H1 (cell line): Measurements from ENCODE around the gene SLC2A13. TPM values are rescaled to one million over a fixed set of nuclear protein-coding genes. Genes with fewer than 3 reads are reported as not detected.

Experiments
- CTCF ChIA-PET: fragments of 300-600 bp; sonication (Branson Sonifier 250); formaldehyde crosslinking; loops from one replicate; lab custom pipeline; 2021; ENCODE audit not compliant: partially characterized antibody; lab: Charles Lee
- POLR2A ChIA-PET: fragments of 300-600 bp; sonication (Branson Sonifier 250); formaldehyde crosslinking; loops from one replicate; lab custom pipeline; 2021; ENCODE audit warnings: inconsistent platforms; ENCODE audit not compliant: partially characterized antibody; lab: Charles Lee
- DNase-seq, 2 experiments: peaks; one replicate each; pipeline versions ENCODE4 v3.0.0 to v3.0.0-alpha.2; 2010 to 2022; ENCODE audit warnings: low spot score in 2 of 2, low read depth in 1 of 2, mixed read lengths in 1 of 2
- FAIRE-seq: peaks from 2 replicates; lab custom pipeline; 2011; peaks lifted over from hg19 to GRCh38; lab: Jason Lieb, UNC
- H2AFZ ChIP-seq: 2 replicates; pipeline ENCODE4 v1.8.1; 2012; ENCODE audit warnings: low read length, inconsistent platforms
- H2AK5ac ChIP-seq: 2 replicates; pipeline ENCODE4 v1.6.1; 2013; ENCODE audit warnings: low read depth, low read length
- H2BK120ac ChIP-seq: replicated peaks from 2 replicates; pipeline ENCODE3; 2013; ENCODE audit warnings: low read depth, low read length, inconsistent platforms
- H2BK12ac ChIP-seq: 2 replicates; pipeline ENCODE4 v1.6.1; 2013; ENCODE audit warnings: low read depth, low read length
- H2BK15ac ChIP-seq: 2 replicates; pipeline ENCODE4 v1.6.1; 2013; ENCODE audit warnings: low read length
- H2BK20ac ChIP-seq: 2 replicates; pipeline ENCODE4 v1.6.1; 2013; ENCODE audit warnings: low read length
- H2BK5ac ChIP-seq: 2 replicates; pipeline ENCODE4 v1.6.1; 2013; ENCODE audit warnings: low read depth, low read length
- H3K14ac ChIP-seq: 2 replicates; pipeline ENCODE4 v1.6.1; 2013; ENCODE audit warnings: inconsistent platforms; ENCODE audit not compliant: insufficient read length
- H3K18ac ChIP-seq: 2 replicates; pipeline ENCODE4 v1.6.1; 2013; ENCODE audit warnings: low read length; ENCODE audit errors: extremely low read depth
- H3K23ac ChIP-seq: 2 replicates; pipeline ENCODE4 v1.6.1; 2013; ENCODE audit warnings: inconsistent platforms; ENCODE audit not compliant: insufficient read length
- H3K23me2 ChIP-seq: 2 replicates; pipeline ENCODE4 v1.6.1; 2013; ENCODE audit warnings: low read depth, low read length
- H3K27ac ChIP-seq: 2 replicates; pipeline ENCODE4 v1.6.1; 2011; ENCODE audit warnings: low read depth, low read length, inconsistent platforms
- H3K27me3 ChIP-seq, 4 experiments: replicated peaks in 1 of 4; 1 replicate in 1 of 4; 2 replicates in 3 of 4; pipeline versions ENCODE4 v1.6.1 to v1.8.1; 2011 to 2013; ENCODE audit warnings: low read length in 3 of 4, mild to moderate bottlenecking in 3 of 4, inconsistent platforms in 2 of 4, mixed read lengths in 2 of 4, moderate library complexity in 1 of 4; ENCODE audit not compliant: control insufficient read depth in 3 of 4, insufficient read depth in 3 of 4; ENCODE audit errors: extremely low read depth in 1 of 4
- H3K36me3 ChIP-seq, 4 experiments: 2 replicates each; pipeline versions ENCODE4 v1.6.1 to v1.8.1; 2011 to 2013; ENCODE audit warnings: mild to moderate bottlenecking in 4 of 4, low read length in 3 of 4, moderate library complexity in 2 of 4, control low read depth in 1 of 4, inconsistent platforms in 1 of 4; ENCODE audit not compliant: insufficient read depth in 4 of 4, control insufficient read depth in 2 of 4
- H3K4ac ChIP-seq: replicated peaks from 2 replicates; pipeline ENCODE3; 2013; ENCODE audit warnings: low read length, low read depth, mixed read lengths, inconsistent platforms; ENCODE audit not compliant: insufficient read length
- H3K4me1 ChIP-seq, 4 experiments: replicated peaks in 1 of 4; 1 replicate in 1 of 4; 2 replicates in 3 of 4; pipeline versions ENCODE4 v1.6.1 to v1.8.1; 2011 to 2013; ENCODE audit warnings: low read length in 3 of 4, inconsistent platforms in 2 of 4, mixed read lengths in 1 of 4; ENCODE audit not compliant: insufficient read depth in 4 of 4, control insufficient read depth in 3 of 4
- H3K4me2 ChIP-seq, 2 experiments: 2 replicates each; pipeline versions ENCODE4 v1.6.1 to v1.8.1; 2011 to 2013; ENCODE audit warnings: low read depth in 2 of 2, low read length in 2 of 2, control low read depth in 1 of 2, inconsistent platforms in 1 of 2, mild to moderate bottlenecking in 1 of 2; ENCODE audit not compliant: insufficient read depth in 1 of 2
- H3K4me3 ChIP-seq, 4 experiments: fragments of 200-600, 300-600 bp in 1 of 4; sonication (generic), shearing (Covaris generic), sonication (Bioruptor Twin) in 1 of 4; 2 replicates each; pipeline versions ENCODE4 v1.5.1 to v1.8.1; 2011 to 2016; ENCODE audit warnings: low read length in 4 of 4, low read depth in 3 of 4, control low read depth in 2 of 4, inconsistent platforms in 2 of 4, mild to moderate bottlenecking in 2 of 4, mixed read lengths in 1 of 4, moderate library complexity in 1 of 4; ENCODE audit not compliant: insufficient read depth in 2 of 4; ENCODE audit errors: extremely low read depth in 1 of 4
- H3K56ac ChIP-seq: replicated peaks from 2 replicates; pipeline ENCODE3; 2013; ENCODE audit warnings: low read depth, mild to moderate bottlenecking, mixed read lengths, low read length, inconsistent platforms; ENCODE audit not compliant: insufficient read length
- H3K79me1 ChIP-seq: 2 replicates; pipeline ENCODE4 v1.6.1; 2013; ENCODE audit warnings: low read depth, low read length, control low read depth
- H3K79me2 ChIP-seq, 2 experiments: 2 replicates each; pipeline versions ENCODE4 v1.6.1 to v1.8.1; 2012 to 2013; ENCODE audit warnings: low read length in 2 of 2, mild to moderate bottlenecking in 2 of 2, inconsistent platforms in 1 of 2; ENCODE audit not compliant: insufficient read depth in 2 of 2, control insufficient read depth in 1 of 2
- H3K9ac ChIP-seq, 4 experiments: replicated peaks in 1 of 4; 1 replicate in 1 of 4; 2 replicates in 3 of 4; pipeline versions ENCODE4 v1.6.1 to v1.8.1; 2011 to 2013; ENCODE audit warnings: low read depth in 3 of 4, low read length in 3 of 4, control low read depth in 2 of 4, mild to moderate bottlenecking in 2 of 4, moderate library complexity in 2 of 4, inconsistent platforms in 1 of 4; ENCODE audit errors: extremely low read depth in 1 of 4
- H3K9me3 ChIP-seq, 2 experiments: 2 replicates each; pipeline versions ENCODE4 v1.6.1 to v1.8.1; 2012 to 2013; ENCODE audit warnings: mild to moderate bottlenecking in 2 of 2, moderate library complexity in 2 of 2, control low read depth in 1 of 2, inconsistent platforms in 1 of 2, low read depth in 1 of 2, low read length in 1 of 2, mixed read lengths in 1 of 2; ENCODE audit not compliant: insufficient read depth in 2 of 2
- H4K20me1 ChIP-seq, 2 experiments: replicated peaks in 1 of 2; 2 replicates each; pipeline versions ENCODE3 to v1.8.1; 2011 to 2013; ENCODE audit warnings: inconsistent platforms in 2 of 2, low read length in 2 of 2, mild to moderate bottlenecking in 1 of 2; ENCODE audit not compliant: insufficient read depth in 2 of 2, control insufficient read depth in 1 of 2
- H4K5ac ChIP-seq: 2 replicates; pipeline ENCODE4 v1.6.1; 2013; ENCODE audit warnings: low read length, low read depth, mixed read lengths, inconsistent platforms; ENCODE audit not compliant: insufficient read length
- H4K8ac ChIP-seq: 2 replicates; pipeline ENCODE4 v1.8.0; 2013; ENCODE audit warnings: mild to moderate bottlenecking, moderate library complexity, low read length, inconsistent platforms; ENCODE audit not compliant: insufficient read depth; ENCODE audit errors: extremely low read depth
- H4K91ac ChIP-seq: replicated peaks from 2 replicates; pipeline ENCODE3; 2013; ENCODE audit warnings: low read length, mixed read lengths, inconsistent platforms; ENCODE audit not compliant: insufficient read length
- BCL11A ChIP-seq, 2 experiments: IDR thresholded peaks; one replicate each; pipeline ENCODE4 v1.6.1; 2011; ENCODE audit warnings: low read depth in 2 of 2, low read length in 2 of 2, mild to moderate bottlenecking in 2 of 2
- CBX8 ChIP-seq: fragments of 300-800, 300-1000 bp; sonication (generic); IDR thresholded peaks from 2 replicates; pipeline ENCODE4 v1.7.1; 2016; ENCODE audit warnings: low read depth, low read length, borderline replicate concordance
- EZH2 ChIP-seq: fragments of 200-600 bp; sonication (generic); IDR thresholded peaks from 2 replicates; pipeline ENCODE4 v1.7.1; 2012; ENCODE audit warnings: low read depth, mild to moderate bottlenecking, moderate library complexity, low read length, inconsistent platforms; ENCODE audit not compliant: severe bottlenecking
- HDAC6 ChIP-seq: IDR thresholded peaks from one replicate; pipeline ENCODE4 v1.7.1; 2012; ENCODE audit warnings: low read depth, mild to moderate bottlenecking, inconsistent platforms, low read length, moderate library complexity
- JUN ChIP-seq: IDR thresholded peaks from 2 replicates; pipeline ENCODE4 v1.6.1; 2011; ENCODE audit warnings: low read depth, mild to moderate bottlenecking, improper control_type of control experiment, low read length
- SP2 ChIP-seq: IDR thresholded peaks from 2 replicates; pipeline ENCODE4 v1.6.1; 2012; ENCODE audit warnings: mild to moderate bottlenecking, low read length, inconsistent platforms
- TEAD4 ChIP-seq: IDR thresholded peaks from 2 replicates; pipeline ENCODE4 v1.6.1; 2012; ENCODE audit warnings: low read depth, low read length, inconsistent platforms, mixed read lengths
- YY1 ChIP-seq: IDR thresholded peaks from 2 replicates; pipeline ENCODE4 v1.6.1; 2011; ENCODE audit warnings: low read depth, mild to moderate bottlenecking, low read length
- WGBS, 2 experiments: shearing (Covaris generic) in 1 of 2; methylation state at CpG; one replicate each; pipeline versions ENCODE4 v1.1.6 to v1.1.7; 2013 to 2015; ENCODE audit warnings: low lambda C conversion rate in 2 of 2, mixed read lengths in 2 of 2, inconsistent platforms in 1 of 2, low coverage in 1 of 2, missing lambda C conversion rate in 1 of 2; ENCODE audit not compliant: insufficient replicate concordance in 2 of 2, insufficient coverage in 1 of 2, insufficient read length in 1 of 2; ENCODE audit errors: extremely low coverage in 1 of 2, missing lambda C conversion rate in 1 of 2; 5-methylcytosine and 5-hydroxymethylcytosine counted together
- polyA plus RNA-seq, 7 experiments: library from polyadenylated mRNA; depleted of rRNA in 3 of 7; stranded (reverse) in 5 of 7; unstranded in 2 of 7; fragments of >200 nt in 5 of 7; fragments of 200-250 nt in 2 of 7; gene quantifications; 1 replicate in 5 of 7; 2 replicates in 1 of 7; 4 replicates in 1 of 7; pipeline versions ENCODE4 v1.2.1 to v1.2.3, GENCODE V29; 2011 to 2013; ENCODE audit warnings: missing spikeins in 2 of 7, mixed read lengths in 2 of 7
- total RNA-seq: library from RNA; stranded (reverse); fragmentation: NEBNext Ultra II Directional; extraction: Animal tissue kit (Norgen Biotek cat#: 25700); gene quantifications from 2 replicates; pipeline ENCODE4 v1.2.1, GENCODE V29; 2021
- TF ChIP-seq, protein P1 (sequence below), 3 experiments: IDR thresholded peaks; 1 replicate in 2 of 3; 2 replicates in 1 of 3; pipeline versions ENCODE4 v1.5.1 to v1.6.1; 2011; ENCODE audit warnings: low read length in 3 of 3, mild to moderate bottlenecking in 3 of 3, inconsistent platforms in 2 of 3, low read depth in 1 of 3, moderate library complexity in 1 of 3; ENCODE audit not compliant: insufficient read depth in 1 of 3; ENCODE audit errors: control extremely low read depth in 1 of 3

Gene SLC2A13
- total and polyA plus RNA-seq, 2 of the 8 experiments (the other 6 are each of a cell fraction or from before 2014, with no cell fraction given): 2.8 to 9.6 TPM

DNA sequence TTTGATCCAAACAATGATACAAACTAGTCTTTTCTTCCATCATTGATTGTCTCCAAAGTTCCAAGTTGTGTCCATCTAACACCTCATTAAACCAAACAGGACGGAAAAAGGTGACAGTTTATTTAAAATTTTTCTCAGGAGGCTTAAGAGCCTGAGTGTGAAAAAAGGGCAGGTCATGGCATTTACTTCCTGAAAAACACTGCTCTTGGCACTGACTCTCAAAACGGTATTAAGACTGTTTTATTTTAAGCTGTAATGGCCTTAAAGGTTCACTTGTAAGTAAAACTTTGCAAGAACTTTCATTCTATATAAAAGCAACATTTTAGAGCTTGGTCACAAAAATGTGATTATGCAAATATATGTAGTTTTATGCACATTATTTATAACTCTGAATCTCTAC, 222.5 kb downstream of the SLC2A13 start:
- Histone ChIP-seq H2BK12ac (no peak overlapping the region), H3K9ac (no peak overlapping the region), H3K23ac (no peak overlapping the region), H4K20me1 (no peaks in the 10 kb centered on the region), H3K18ac (no peak overlapping the region), H3K4me1 (peaks cover 0 to 5% (median 0%) of the 10 kb centered on the region in 4 experiments; a peak in 1 of 7 replicates), H3K4me2 (no peak overlapping the region), H3K23me2 (no peaks in the 10 kb centered on the region), H2AFZ (no peak overlapping the region), H3K79me1 (no peaks in the 10 kb centered on the region), H2BK15ac (no peak overlapping the region), H2BK120ac (no peak overlapping the region), H3K9me3 (peaks cover 21% of the 10 kb centered on the region in 2 experiments), H3K56ac (no peak overlapping the region), H3K27me3 (no peaks in the 10 kb centered on the region), H4K5ac (no peak overlapping the region), H3K4ac (no peak overlapping the region), H3K27ac (no peak overlapping the region), H3K14ac (no peak overlapping the region), H4K8ac (no peak overlapping the region), H3K4me3 (no peak overlapping the region), H2BK5ac (no peak overlapping the region), H4K91ac (no peak overlapping the region), H3K36me3 (peaks cover 0 to 11% (median 0%) of the 10 kb centered on the region in 4 experiments; a peak in 2 of 8 replicates), H2AK5ac (no peak overlapping the region), H2BK20ac (no peak overlapping the region), H3K79me2 (no peaks in the 10 kb centered on the region)
- no peak for TF ChIP-seq EZH2
- no peak for TF ChIP-seq BCL11A (IDR thresholded peaks at IDR 0.05; ENCODE audit: low read depth in 2 of 2, low read length in 2 of 2)
- no peak for TF ChIP-seq SP2
- TF ChIP-seq YY1: no peak
- TF ChIP-seq TEAD4: no peak
- TF ChIP-seq CBX8: no peak
- no peak for TF ChIP-seq JUN
- TF ChIP-seq, protein P1, sequence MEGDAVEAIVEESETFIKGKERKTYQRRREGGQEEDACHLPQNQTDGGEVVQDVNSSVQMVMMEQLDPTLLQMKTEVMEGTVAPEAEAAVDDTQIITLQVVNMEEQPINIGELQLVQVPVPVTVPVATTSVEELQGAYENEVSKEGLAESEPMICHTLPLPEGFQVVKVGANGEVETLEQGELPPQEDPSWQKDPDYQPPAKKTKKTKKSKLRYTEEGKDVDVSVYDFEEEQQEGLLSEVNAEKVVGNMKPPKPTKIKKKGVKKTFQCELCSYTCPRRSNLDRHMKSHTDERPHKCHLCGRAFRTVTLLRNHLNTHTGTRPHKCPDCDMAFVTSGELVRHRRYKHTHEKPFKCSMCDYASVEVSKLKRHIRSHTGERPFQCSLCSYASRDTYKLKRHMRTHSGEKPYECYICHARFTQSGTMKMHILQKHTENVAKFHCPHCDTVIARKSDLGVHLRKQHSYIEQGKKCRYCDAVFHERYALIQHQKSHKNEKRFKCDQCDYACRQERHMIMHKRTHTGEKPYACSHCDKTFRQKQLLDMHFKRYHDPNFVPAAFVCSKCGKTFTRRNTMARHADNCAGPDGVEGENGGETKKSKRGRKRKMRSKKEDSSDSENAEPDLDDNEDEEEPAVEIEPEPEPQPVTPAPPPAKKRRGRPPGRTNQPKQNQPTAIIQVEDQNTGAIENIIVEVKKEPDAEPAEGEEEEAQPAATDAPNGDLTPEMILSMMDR (IDR thresholded peaks at IDR 0.05; ENCODE audit: control extremely low read depth in 1 of 3, insufficient read depth in 1 of 3, low read depth in 1 of 3, low read length in 3 of 3): no peak
- TF ChIP-seq HDAC6: no peak
- no peak for FAIRE-seq
- 82% methylated on average over 2 of the region's 2 CpGs; no CpG with 5 or more reads in 1 of the 2 experiments for WGBS, 2 experiments
- CTCF ChIA-PET: no interaction called here
- POLR2A ChIA-PET: no interaction called here
- no peak for DNase-seq
